Mesendoderm (in vitro differentiated cells): ENCODE measurements around the gene RPL10A.

ENCODE experiments used
- DNase-seq: peaks from one replicate; pipeline ENCODE4 v3.0.0; 2013
- H2AK5ac ChIP-seq: 2 replicates; pipeline ENCODE4 v1.6.1; 2013; ENCODE audit warnings: low read length, inconsistent platforms
- H2BK120ac ChIP-seq: 2 replicates; pipeline ENCODE4 v1.6.1; 2013; ENCODE audit warnings: low read depth, mild to moderate bottlenecking, low read length, moderate library complexity, mixed read lengths
- H2BK15ac ChIP-seq: replicated peaks from 2 replicates; pipeline ENCODE4 v1.6.1; 2013; ENCODE audit warnings: low read depth, mild to moderate bottlenecking, moderate library complexity
- H2BK5ac ChIP-seq: 2 replicates; pipeline ENCODE4 v1.6.1; 2013; ENCODE audit warnings: low read length, inconsistent platforms
- H3K18ac ChIP-seq: 2 replicates; pipeline ENCODE4 v1.6.1; 2013; ENCODE audit warnings: mild to moderate bottlenecking, low read length, mixed read lengths
- H3K23ac ChIP-seq: one replicate; pipeline ENCODE4 v1.6.1; 2013; ENCODE audit warnings: low read length
- H3K27ac ChIP-seq: 2 replicates; pipeline ENCODE4 v1.5.1; 2013; ENCODE audit warnings: low read depth, mild to moderate bottlenecking, inconsistent platforms, low read length, moderate library complexity
- H3K27me3 ChIP-seq: 2 replicates; pipeline ENCODE4 v1.6.1; 2013; ENCODE audit warnings: low read length, control low read depth, mild to moderate bottlenecking, inconsistent platforms; ENCODE audit not compliant: insufficient read depth, poor library complexity
- H3K36me3 ChIP-seq: 2 replicates; pipeline ENCODE4 v1.6.1; 2013; ENCODE audit warnings: low read length, inconsistent platforms; ENCODE audit not compliant: control insufficient read depth, insufficient read depth
- H3K4ac ChIP-seq: one replicate; pipeline ENCODE4 v1.6.1; 2013; ENCODE audit warnings: low read depth, mild to moderate bottlenecking, low read length, moderate library complexity
- H3K4me1 ChIP-seq: 2 replicates; pipeline ENCODE4 v1.6.1; 2013; ENCODE audit warnings: low read depth, low read length, inconsistent platforms; ENCODE audit not compliant: control insufficient read depth
- H3K4me2 ChIP-seq: 2 replicates; pipeline ENCODE4 v1.6.1; 2013; ENCODE audit warnings: low read length
- H3K4me3 ChIP-seq: 2 replicates; pipeline ENCODE4 v1.5.1; 2013; ENCODE audit warnings: mild to moderate bottlenecking, low read length
- H3K56ac ChIP-seq: one replicate; pipeline ENCODE4 v1.6.1; 2013; ENCODE audit warnings: low read length
- H3K79me1 ChIP-seq: 2 replicates; pipeline ENCODE4 v1.6.1; 2013; ENCODE audit warnings: low read length, inconsistent platforms
- H3K79me2 ChIP-seq: 2 replicates; pipeline ENCODE4 v1.6.1; 2013; ENCODE audit warnings: mild to moderate bottlenecking, low read length; ENCODE audit not compliant: control insufficient read depth, insufficient read depth
- H3K9ac ChIP-seq: 2 replicates; pipeline ENCODE4 v1.6.1; 2013; ENCODE audit warnings: low read length, inconsistent platforms
- H4K5ac ChIP-seq: one replicate; pipeline ENCODE4 v1.6.1; 2013; ENCODE audit warnings: low read length
- H4K8ac ChIP-seq: one replicate; pipeline ENCODE4 v1.6.1; 2013; ENCODE audit warnings: low read depth, mild to moderate bottlenecking, control low read depth, low read length, moderate library complexity
- WGBS: extraction: QIAGEN DNeasy Blood & Tissue Kit; methylation state at CpG from one replicate; pipeline ENCODE4 v1.1.7; 2013; ENCODE audit warnings: low lambda C conversion rate, missing lambda C conversion rate; ENCODE audit not compliant: insufficient coverage; ENCODE audit errors: extremely low coverage; 5-methylcytosine and 5-hydroxymethylcytosine counted together

RPL10A gene

DNA sequence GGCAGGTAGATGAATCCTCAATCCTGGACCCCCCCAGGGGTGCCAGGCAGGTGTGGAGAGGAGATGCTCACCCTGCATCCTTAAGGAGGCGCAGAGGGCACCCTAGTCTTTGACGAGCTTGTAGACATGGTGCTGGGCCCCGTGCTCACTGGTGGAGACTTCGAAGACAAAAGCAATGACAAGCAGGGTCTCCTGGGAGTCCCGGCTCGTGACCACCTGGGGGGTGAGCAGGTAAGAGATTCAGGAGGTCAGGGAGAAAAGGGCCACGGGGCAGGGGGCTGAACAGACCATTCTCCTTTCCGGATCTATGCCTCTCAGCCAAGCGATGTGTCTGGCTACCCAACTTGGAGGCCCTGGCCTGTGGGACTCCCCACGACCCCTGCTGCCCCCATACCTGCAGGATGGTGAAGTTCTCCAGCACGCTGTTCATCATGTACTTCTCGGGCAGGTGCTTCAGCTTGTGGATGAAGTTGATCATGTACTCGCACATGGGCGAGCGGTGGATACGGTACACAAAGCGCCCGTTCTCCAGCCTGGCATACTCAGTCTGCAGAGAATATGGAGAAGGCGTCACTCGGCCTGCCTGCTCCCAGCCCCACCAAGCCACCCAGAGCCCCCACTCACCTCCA lies 6.9 kb downstream of the RPL10A start:
- Histone ChIP-seq H3K79me1 (peaks cover 3% of the 10 kb centered on the region), H3K27ac (no peak overlapping the region), H3K4me3 (no peak overlapping the region), H3K4me1 (peaks cover 2% of the 10 kb centered on the region), H4K8ac (no peak overlapping the region), H3K56ac (no peak overlapping the region), H3K27me3 (no peaks in the 10 kb centered on the region), H2BK120ac (no peak overlapping the region), H3K18ac (no peak overlapping the region), H2AK5ac (no peak overlapping the region), H3K79me2 (peaks cover 11% of the 10 kb centered on the region), H2BK15ac (no peak overlapping the region), H3K9ac (no peak overlapping the region), H3K23ac (no peak overlapping the region), H3K4me2 (no peak overlapping the region), H3K36me3 (peaks cover 17% of the 10 kb centered on the region), H3K4ac (no peak overlapping the region), H4K5ac (no peak overlapping the region), H2BK5ac (no peak overlapping the region)
- no CpG with 5 or more reads among the region's 20 CpGs for WGBS
- DNase-seq = no peak

DNA sequence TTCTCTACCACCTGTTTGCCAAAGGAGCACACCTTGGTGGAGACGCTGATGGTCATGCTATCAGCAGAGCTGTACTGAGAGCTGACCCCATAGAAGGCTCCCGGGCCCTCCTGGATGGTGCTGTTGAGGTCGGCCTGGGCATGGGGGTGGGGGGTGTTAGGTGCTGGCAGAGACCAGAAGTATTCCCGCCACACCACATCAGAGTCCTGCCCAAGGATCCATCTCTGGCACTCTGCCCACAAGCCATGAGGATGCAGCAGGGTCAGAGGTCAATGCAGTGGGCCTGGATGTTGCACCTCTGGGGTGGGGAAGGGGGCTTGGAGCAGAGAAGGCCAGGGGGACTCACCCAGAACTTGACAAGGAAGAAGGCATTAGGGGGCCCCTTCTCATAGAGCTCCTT lies 7.4 kb downstream of the RPL10A start:
- Histone ChIP-seq H3K79me1 (peaks cover 3% of the 10 kb centered on the region), H3K79me2 (peaks cover 7% of the 10 kb centered on the region), H2BK15ac (no peak overlapping the region), H3K4me3 (no peak overlapping the region), H4K5ac (no peak overlapping the region), H3K27me3 (no peaks in the 10 kb centered on the region), H3K4ac (no peak overlapping the region), H4K8ac (no peak overlapping the region), H3K36me3 (peaks cover 14% of the 10 kb centered on the region), H3K4me2 (no peak overlapping the region), H2BK120ac (no peak overlapping the region), H3K4me1 (peaks cover 2% of the 10 kb centered on the region), H3K56ac (no peak overlapping the region), H3K18ac (no peak overlapping the region), H3K9ac (no peak overlapping the region), H2BK5ac (no peak overlapping the region), H3K27ac (no peak overlapping the region), H3K23ac (no peak overlapping the region), H2AK5ac (no peak overlapping the region)
- WGBS = no CpG with 5 or more reads among the region's 4 CpGs
- DNase-seq = no peak

DNA sequence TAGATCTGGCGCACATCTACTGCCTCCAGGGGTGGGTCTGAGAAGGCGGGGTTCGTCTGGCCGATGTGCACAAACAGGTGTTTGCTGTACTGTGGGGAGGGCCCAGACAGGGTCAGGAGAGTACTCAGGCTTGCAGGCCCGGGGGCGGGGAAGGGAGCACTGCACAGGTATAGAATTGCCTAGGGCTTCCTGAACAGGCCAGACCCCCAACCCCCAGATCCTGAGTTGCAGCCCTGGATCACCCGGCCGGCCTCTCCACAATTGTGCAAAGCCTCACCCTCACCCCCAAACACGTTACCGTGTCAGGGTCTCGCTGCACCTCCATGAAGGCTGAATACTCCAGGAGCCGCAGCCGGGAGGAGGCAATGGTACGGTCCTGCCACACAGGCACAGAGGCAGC lies 7.8 kb downstream of the RPL10A start:
- Histone ChIP-seq H4K5ac (no peak overlapping the region), H3K4me3 (no peak overlapping the region), H3K23ac (no peak overlapping the region), H3K27me3 (no peaks in the 10 kb centered on the region), H3K79me1 (peaks cover 2% of the 10 kb centered on the region), H3K56ac (no peak overlapping the region), H3K4me1 (no peaks in the 10 kb centered on the region), H4K8ac (no peak overlapping the region), H2AK5ac (no peak overlapping the region), H3K4me2 (no peak overlapping the region), H3K27ac (no peak overlapping the region), H2BK120ac (no peak overlapping the region), H3K18ac (no peak overlapping the region), H3K79me2 (peaks cover 2% of the 10 kb centered on the region), H2BK15ac (no peak overlapping the region), H3K4ac (no peak overlapping the region), H3K9ac (no peak overlapping the region), H3K36me3 (peaks cover 11% of the 10 kb centered on the region), H2BK5ac (no peak overlapping the region)
- WGBS = no CpG with 5 or more reads among the region's 14 CpGs
- DNase-seq = no peak

DNA sequence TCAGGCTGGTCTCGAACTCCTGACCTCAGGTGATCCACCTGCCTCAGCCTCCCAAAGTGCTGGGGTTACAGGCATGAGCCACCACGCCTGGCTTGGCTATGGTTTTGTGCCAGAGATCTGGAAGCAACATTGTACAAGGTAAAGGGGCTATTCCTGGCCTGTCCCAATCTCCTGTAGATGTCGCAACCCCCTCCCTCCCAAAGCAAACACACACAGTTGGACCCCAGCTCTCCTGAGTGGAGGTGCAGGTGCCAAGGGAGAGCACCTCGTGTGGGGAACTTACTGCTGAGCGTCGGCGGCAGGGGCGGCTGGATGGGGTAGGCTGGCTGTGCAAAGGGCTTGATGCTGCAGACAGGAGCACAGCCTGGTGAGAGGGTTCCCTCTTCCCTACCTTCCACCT lies 8.8 kb downstream of the RPL10A start:
- H2BK5ac ChIP-seq = no peak overlapping the region
- H3K56ac ChIP-seq = no peak overlapping the region
- H3K79me1 ChIP-seq = peaks cover 2% of the 10 kb centered on the region
- H3K23ac ChIP-seq = no peak overlapping the region
- H4K5ac ChIP-seq = no peak overlapping the region
- H3K4me3 ChIP-seq = no peak overlapping the region
- H2AK5ac ChIP-seq = no peak overlapping the region
- no peak overlapping the region for H3K4ac ChIP-seq
- no peaks in the 10 kb centered on the region for H3K4me1 ChIP-seq
- H3K79me2 ChIP-seq = no peaks in the 10 kb centered on the region
- H3K9ac ChIP-seq = no peak overlapping the region
- peaks cover 10% of the 10 kb centered on the region for H3K36me3 ChIP-seq
- H3K18ac ChIP-seq = no peak overlapping the region
- H4K8ac ChIP-seq = no peak overlapping the region
- H3K4me2 ChIP-seq = no peak overlapping the region
- no peak overlapping the region for H2BK15ac ChIP-seq
- H3K27me3 ChIP-seq = no peaks in the 10 kb centered on the region
- H2BK120ac ChIP-seq = no peak overlapping the region
- no peak for DNase-seq
- WGBS = no CpG with 5 or more reads among the region's 8 CpGs
- H3K27ac ChIP-seq = no peak overlapping the region

DNA sequence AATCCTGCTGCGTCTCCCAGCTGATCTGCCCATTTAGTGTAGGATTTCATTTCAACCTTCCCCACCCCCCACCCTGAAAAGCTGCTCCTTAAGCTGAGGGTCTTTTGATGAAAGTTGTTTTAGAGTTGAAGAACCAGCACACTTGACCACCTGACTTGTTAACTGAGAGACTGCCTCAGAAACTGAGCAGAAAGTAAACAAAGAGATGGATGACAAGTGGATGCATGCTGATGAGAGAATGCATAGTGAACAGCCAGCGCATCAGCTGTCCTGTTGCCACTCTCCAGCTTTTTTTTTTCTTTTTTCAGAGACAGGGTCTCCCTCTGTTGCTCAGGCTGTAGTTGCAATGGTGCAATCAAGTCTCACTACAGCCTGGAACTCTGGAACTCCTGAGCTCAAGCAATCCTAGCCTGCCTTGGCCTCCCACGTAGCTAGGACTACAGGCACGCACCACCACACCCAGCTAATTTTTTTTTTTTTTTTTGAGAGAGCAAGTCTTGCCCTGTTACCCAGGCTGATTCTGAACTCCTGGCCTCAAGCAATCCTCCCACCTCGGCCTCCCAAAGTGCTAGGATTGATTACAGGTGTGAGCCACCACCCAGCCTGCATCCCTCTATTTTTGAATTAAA lies 9.5 kb downstream of the RPL10A start:
- H3K79me2 ChIP-seq = no peaks in the 10 kb centered on the region
- no CpG with 5 or more reads among the region's 5 CpGs for WGBS
- no peak overlapping the region for H3K27ac ChIP-seq
- H3K36me3 ChIP-seq = peaks cover 7% of the 10 kb centered on the region
- H3K23ac ChIP-seq = no peak overlapping the region
- H3K4me3 ChIP-seq = no peak overlapping the region
- peaks cover 2% of the 10 kb centered on the region for H3K79me1 ChIP-seq
- no peak overlapping the region for H3K9ac ChIP-seq
- H2AK5ac ChIP-seq = no peak overlapping the region
- no peaks in the 10 kb centered on the region for H3K4me1 ChIP-seq
- no peak for DNase-seq
- no peak overlapping the region for H3K4me2 ChIP-seq
- H4K8ac ChIP-seq = no peak overlapping the region
- no peak overlapping the region for H2BK15ac ChIP-seq
- no peak overlapping the region for H3K56ac ChIP-seq
- H3K18ac ChIP-seq = no peak overlapping the region
- H3K4ac ChIP-seq = no peak overlapping the region
- H3K27me3 ChIP-seq = no peaks in the 10 kb centered on the region
- H2BK120ac ChIP-seq = no peak overlapping the region
- H2BK5ac ChIP-seq = no peak overlapping the region
- H4K5ac ChIP-seq = no peak overlapping the region

DNA sequence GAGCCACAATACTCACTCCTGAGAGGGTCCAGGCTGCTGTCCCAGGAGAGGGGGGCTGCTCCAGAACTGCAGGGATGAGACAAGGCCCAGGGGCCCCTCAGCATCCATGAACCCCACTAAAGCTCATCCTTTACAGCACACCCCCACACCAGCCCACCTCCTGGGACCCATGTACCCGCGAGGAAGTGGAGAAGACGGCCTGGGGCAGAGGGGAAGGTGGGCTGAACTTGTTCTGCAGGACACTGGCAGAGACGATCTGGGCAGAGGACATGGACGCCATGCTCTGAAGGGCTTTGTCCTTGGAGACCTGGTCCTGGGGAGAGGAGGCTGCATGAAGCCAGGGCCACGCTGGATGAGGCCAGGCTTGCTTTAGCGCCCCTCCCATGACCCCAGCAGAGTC lies 10.1 kb downstream of the RPL10A start:
- Histone ChIP-seq H3K18ac (no peak overlapping the region), H4K5ac (no peak overlapping the region), H3K27ac (no peak overlapping the region), H3K4me3 (no peak overlapping the region), H3K79me2 (no peaks in the 10 kb centered on the region), H2BK5ac (no peak overlapping the region), H3K36me3 (peaks cover 7% of the 10 kb centered on the region), H3K56ac (no peak overlapping the region), H3K4me1 (no peaks in the 10 kb centered on the region), H2BK15ac (no peak overlapping the region), H3K79me1 (peaks cover 2% of the 10 kb centered on the region), H2BK120ac (no peak overlapping the region), H3K27me3 (no peaks in the 10 kb centered on the region), H3K9ac (no peak overlapping the region), H3K23ac (no peak overlapping the region), H3K4ac (no peak overlapping the region), H3K4me2 (no peak overlapping the region), H4K8ac (no peak overlapping the region), H2AK5ac (no peak overlapping the region)
- DNase-seq = no peak
- no CpG with 5 or more reads among the region's 7 CpGs for WGBS
